PC-3 (cell line): ENCODE results near the gene IL12B. TPM values are rescaled to one million over a fixed set of nuclear protein-coding genes. Genes with fewer than 3 reads are reported as not detected.
"Not testable (repeated sequence)": the region's sequence is repeated elsewhere in the genome, so short reads cannot be mapped to it uniquely, and the experiment has no call there.

Source experiments
- ATAC-seq: fragments of 200-7000 bp; cut with Tn5 transposase; 2 replicates; pipeline ENCODE4 v1.9.1; 2020; ENCODE audit warnings: mild to moderate bottlenecking, moderate library complexity
- BruUV-seq: library from RNA; stranded (reverse); fragments of 400-500 nt; replicated peaks from 2 replicates; lab custom pipeline; 2021; lab: Mats Ljungman, UMichigan
- CTCF ChIA-PET: fragments of 300-600 bp; sonication (Branson Sonifier 250); formaldehyde crosslinking; loops from one replicate; lab custom pipeline; 2022; ENCODE audit warnings: antibody characterized with exemption; lab: Charles Lee
- POLR2A ChIA-PET: fragments of 300-600 bp; sonication (Branson Sonifier 250); formaldehyde crosslinking; loops from one replicate; lab custom pipeline; 2022; ENCODE audit warnings: antibody characterized with exemption; ENCODE audit not compliant: unreplicated experiment; lab: Charles Lee
- DNase-seq: peaks from one replicate; pipeline ENCODE4 v3.0.0-alpha.2; 2015
- H2AFZ ChIP-seq: fragments of 300-600 bp; sonication (generic); 2 replicates; pipeline ENCODE4 v1.6.0; 2016; ENCODE audit warnings: antibody characterized with exemption, low read length
- H3F3A ChIP-seq: fragments of 300-600 bp; sonication (generic); one replicate; pipeline ENCODE4 v1.6.0; 2017; ENCODE audit warnings: antibody characterized with exemption, low read length, control low read depth, mild to moderate bottlenecking; ENCODE audit not compliant: unreplicated experiment
- H3K27ac ChIP-seq: fragments of 300-600 bp; sonication (generic); 2 replicates; pipeline ENCODE4 v1.5.1; 2016; ENCODE audit warnings: mild to moderate bottlenecking, low read length
- H3K27me3 ChIP-seq: fragments of 300-600 bp; sonication (generic); 2 replicates; pipeline ENCODE4 v1.6.1; 2016; ENCODE audit warnings: low read length, mixed read lengths
- H3K36me3 ChIP-seq: fragments of 300-600 bp; sonication (generic); 2 replicates; pipeline ENCODE4 v1.6.1; 2016; ENCODE audit warnings: low read depth, mixed run types, low read length, mixed read lengths
- H3K4me1 ChIP-seq: fragments of 300-600 bp; sonication (generic); 2 replicates; pipeline ENCODE4 v1.5.1; 2016; ENCODE audit warnings: low read length; ENCODE audit not compliant: insufficient read depth
- H3K4me2 ChIP-seq: fragments of 300-600 bp; sonication (generic); 2 replicates; pipeline ENCODE4 v1.6.0; 2016; ENCODE audit warnings: low read length
- H3K4me3 ChIP-seq: fragments of 300-600 bp; sonication (generic); 2 replicates; pipeline ENCODE4 v1.5.1; 2016; ENCODE audit warnings: mild to moderate bottlenecking, low read length, mixed read lengths
- H3K79me2 ChIP-seq: fragments of 300-600 bp; sonication (generic); 2 replicates; pipeline ENCODE4 v1.6.1; 2017; ENCODE audit warnings: low read length, mixed read lengths
- H3K9ac ChIP-seq: fragments of 300-600 bp; sonication (generic); 2 replicates; pipeline ENCODE4 v1.6.0; 2016; ENCODE audit warnings: mild to moderate bottlenecking, low read length
- H3K9me2 ChIP-seq: fragments of 300-600 bp; sonication (generic); replicated peaks from 2 replicates; pipeline ENCODE4 v1.6.1; 2016; ENCODE audit warnings: mixed run types, low read length, mixed read lengths
- H3K9me3 ChIP-seq: fragments of 300-600 bp; sonication (generic); 2 replicates; pipeline ENCODE4 v1.6.1; 2016; ENCODE audit warnings: low read length, mixed read lengths
- H4K20me1 ChIP-seq: fragments of 300-600 bp; sonication (generic); 2 replicates; pipeline ENCODE4 v1.6.1; 2016; ENCODE audit warnings: low read length, mixed read lengths
- EZH2 ChIP-seq: fragments of 300-600 bp; sonication (generic); IDR thresholded peaks from one replicate; pipeline ENCODE4 v1.6.1; 2017; ENCODE audit warnings: antibody characterized with exemption, mild to moderate bottlenecking, low read length; ENCODE audit not compliant: unreplicated experiment
- EZH2phosphoT487 ChIP-seq: fragments of 300-600 bp; sonication (generic); IDR thresholded peaks from 2 replicates; pipeline ENCODE4 v1.6.1; 2018; ENCODE audit warnings: mild to moderate bottlenecking, antibody characterized with exemption, low read length, borderline replicate concordance
- intact Hi-C: fragments of 100-400 bp; cut with micrococcal nuclease; formaldehyde crosslinking; loops from 2 replicates; pipeline ENCODE4 v1.9.0; 2023
- total RNA-seq: library from RNA; depleted of rRNA; stranded (reverse); fragments of >200 nt; gene quantifications from 2 replicates; pipeline ENCODE4 v1.2.3, GENCODE V29; 2014; rRNA removed
- TF ChIP-seq, protein P1 (sequence below): fragments of 300-600 bp; sonication (generic); conservative IDR thresholded peaks from 2 replicates; pipeline ENCODE4 v1.5.1; 2017; ENCODE audit warnings: antibody characterized with exemption, low read depth, mild to moderate bottlenecking, low read length

IL12B gene
- total RNA-seq, 1 experiment from 2014 or later: not detected

DNA sequence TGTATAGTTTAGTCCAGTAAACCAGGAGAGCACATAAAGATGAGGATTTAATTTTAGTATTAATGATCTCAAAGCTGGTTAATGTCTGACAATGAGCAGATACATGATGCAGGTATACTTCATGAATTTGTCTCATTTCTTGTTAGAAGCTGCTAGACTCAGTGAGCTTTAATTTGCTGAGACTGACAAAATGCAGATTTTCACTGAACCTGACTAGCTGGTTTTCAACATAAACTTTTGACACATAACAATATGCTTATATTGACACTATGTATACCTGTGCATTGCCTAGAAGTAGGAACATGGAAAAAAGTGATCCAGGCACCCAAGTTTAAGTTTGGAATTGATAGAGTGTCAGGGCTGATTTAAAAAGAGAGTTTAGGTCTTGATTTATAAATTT lies 56.4 kb downstream of the IL12B start:
- POLR2A ChIA-PET: interaction anchor here (0.6 kb wide), 1 partner anchor 16 kb away, joined by 5 read pairs; no protein-coding TSS in a partner anchor
- ATAC-seq: no peak
- no TSS peak for BruUV-seq

DNA sequence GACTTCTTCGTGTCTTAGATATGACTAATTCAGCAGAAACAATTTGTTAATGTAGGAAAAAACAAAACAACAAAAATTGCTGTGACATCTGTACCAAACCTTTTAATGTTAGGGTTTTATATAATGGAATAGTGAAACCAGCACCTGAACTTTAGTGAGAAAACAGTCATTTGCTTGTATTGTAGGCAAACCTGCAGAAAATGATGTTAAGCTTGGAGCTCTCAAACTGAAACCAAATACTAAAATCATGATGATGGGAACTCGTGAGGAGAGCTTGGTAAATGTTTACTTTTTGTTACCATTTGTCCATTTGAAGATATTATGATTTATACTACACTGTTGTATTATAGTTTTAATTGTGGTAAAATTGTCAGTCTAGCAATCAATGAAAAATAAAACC lies 60.6 kb downstream of the IL12B start:
- TF ChIP-seq, protein P1, sequence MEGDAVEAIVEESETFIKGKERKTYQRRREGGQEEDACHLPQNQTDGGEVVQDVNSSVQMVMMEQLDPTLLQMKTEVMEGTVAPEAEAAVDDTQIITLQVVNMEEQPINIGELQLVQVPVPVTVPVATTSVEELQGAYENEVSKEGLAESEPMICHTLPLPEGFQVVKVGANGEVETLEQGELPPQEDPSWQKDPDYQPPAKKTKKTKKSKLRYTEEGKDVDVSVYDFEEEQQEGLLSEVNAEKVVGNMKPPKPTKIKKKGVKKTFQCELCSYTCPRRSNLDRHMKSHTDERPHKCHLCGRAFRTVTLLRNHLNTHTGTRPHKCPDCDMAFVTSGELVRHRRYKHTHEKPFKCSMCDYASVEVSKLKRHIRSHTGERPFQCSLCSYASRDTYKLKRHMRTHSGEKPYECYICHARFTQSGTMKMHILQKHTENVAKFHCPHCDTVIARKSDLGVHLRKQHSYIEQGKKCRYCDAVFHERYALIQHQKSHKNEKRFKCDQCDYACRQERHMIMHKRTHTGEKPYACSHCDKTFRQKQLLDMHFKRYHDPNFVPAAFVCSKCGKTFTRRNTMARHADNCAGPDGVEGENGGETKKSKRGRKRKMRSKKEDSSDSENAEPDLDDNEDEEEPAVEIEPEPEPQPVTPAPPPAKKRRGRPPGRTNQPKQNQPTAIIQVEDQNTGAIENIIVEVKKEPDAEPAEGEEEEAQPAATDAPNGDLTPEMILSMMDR: no peak
- no peak for TF ChIP-seq EZH2
- DNase-seq: no peak
- no peak for ATAC-seq
- no peak overlapping the region for H3K27ac ChIP-seq
- no peak overlapping the region for H2AFZ ChIP-seq
- H3K4me1 ChIP-seq: no peaks in the 10 kb centered on the region
- H3F3A ChIP-seq: no peaks in the 10 kb centered on the region
- no peaks in the 10 kb centered on the region for H3K27me3 ChIP-seq
- no TSS peak for BruUV-seq
- H3K9me2 ChIP-seq: no peaks in the 10 kb centered on the region
- H3K9ac ChIP-seq: no peak overlapping the region
- peaks cover 9% of the 10 kb centered on the region for H3K79me2 ChIP-seq
- H3K36me3 ChIP-seq: peaks cover 10% of the 10 kb centered on the region; the same call in 1 of the 2 replicates
- intact Hi-C loops: no loop called here
- H3K4me2 ChIP-seq: no peak overlapping the region
- no peaks in the 10 kb centered on the region for H3K9me3 ChIP-seq
- ChIA-PET POLR2A (no interaction called here), CTCF (no interaction called here)
- no peak overlapping the region for H3K4me3 ChIP-seq
- no peaks in the 10 kb centered on the region for H4K20me1 ChIP-seq

More for the DNA sequence above, 56.4 kb downstream of the IL12B start:
- intact Hi-C loops: no loop called here
- no peaks in the 10 kb centered on the region for H3K9me3 ChIP-seq
- no peak for DNase-seq
- no peaks in the 10 kb centered on the region for H3K9me2 ChIP-seq
- no peak overlapping the region for H3K9ac ChIP-seq
- CTCF ChIA-PET: no interaction called here
- no peaks in the 10 kb centered on the region for H3K79me2 ChIP-seq
- H3K4me2 ChIP-seq: no peak overlapping the region
- no peaks in the 10 kb centered on the region for H3K27me3 ChIP-seq
- H4K20me1 ChIP-seq: no peaks in the 10 kb centered on the region
- H3K27ac ChIP-seq: no peak overlapping the region
- TF ChIP-seq EZH2 (no peak), EZH2phosphoT487 (no peak)
- TF ChIP-seq, protein P1: no peak
- H3K36me3 ChIP-seq: peaks cover 10% of the 10 kb centered on the region; the same call in 1 of the 2 replicates
- H3F3A ChIP-seq: no peaks in the 10 kb centered on the region
- no peaks in the 10 kb centered on the region for H3K4me1 ChIP-seq
- no peak overlapping the region for H2AFZ ChIP-seq
- H3K4me3 ChIP-seq: no peak overlapping the region

DNA sequence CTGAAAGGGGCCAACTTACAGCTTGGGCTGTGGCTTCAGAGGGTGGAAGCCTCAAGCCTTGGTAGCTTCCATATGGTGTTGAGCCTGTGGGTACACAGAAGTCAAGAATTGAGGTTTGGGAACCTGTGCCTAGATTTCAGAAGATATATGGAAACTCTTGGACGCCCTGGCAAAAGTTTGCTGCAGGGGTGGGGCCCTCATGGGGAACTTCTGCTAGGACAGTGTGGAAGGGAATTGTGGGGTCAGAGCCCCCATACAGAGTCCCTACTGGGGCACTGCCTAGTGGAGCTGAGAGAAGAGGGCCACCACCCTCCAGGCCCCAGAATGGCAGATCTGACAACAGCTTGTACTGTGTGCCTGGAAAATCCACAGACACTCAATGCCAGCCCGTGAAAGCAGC lies 63.5 kb downstream of the IL12B start:
- CTCF ChIA-PET, H4K20me1 ChIP-seq, H3K9ac ChIP-seq, BruUV-seq, H3K27me3 ChIP-seq, ATAC-seq, H3K9me3 ChIP-seq, H3K36me3 ChIP-seq, intact Hi-C loops, H3F3A ChIP-seq, H3K27ac ChIP-seq, DNase-seq, H3K4me2 ChIP-seq, H2AFZ ChIP-seq, H3K9me2 ChIP-seq, H3K4me3 ChIP-seq, POLR2A ChIA-PET: not testable (repeated sequence)
- H3K79me2 ChIP-seq: peaks cover 28% of the 10 kb centered on the region
- H3K4me1 ChIP-seq: peaks cover 15% of the 10 kb centered on the region

Other genes with a start within 250 kb of the IL12B start
- gene EBF1, start 230.6 kb downstream of the IL12B start, total RNA-seq: 0.29 and 1.3 TPM in 2 replicates
- 13.7 and 21.8 TPM in 2 replicates for gene RNF145, start 120.9 kb downstream of the IL12B start, total RNA-seq
- 8.9 and 9.5 TPM in 2 replicates for gene UBLCP1, start 67.2 kb downstream of the IL12B start, total RNA-seq